Type B pancreatic cell (in vitro differentiated cells): ENCODE measurements around the gene GRAMD4. TPM values are rescaled to one million over a fixed set of nuclear protein-coding genes. Genes with fewer than 3 reads are reported as not detected.

ENCODE experiments used
- DNase-seq: peaks from one replicate; pipeline ENCODE4 v3.0.0; 2021; ENCODE audit warnings: mixed read lengths; ENCODE audit not compliant: unreplicated experiment; ENCODE audit errors: extremely low spot score
- H3K27ac Mint-ChIP-seq: 2 replicates; pipeline ENCODE4 v1.8.0; 2021; ENCODE audit warnings: mild to moderate bottlenecking, mixed read lengths
- H3K27me3 Mint-ChIP-seq: 2 replicates; pipeline ENCODE4 v1.8.0; 2021; ENCODE audit warnings: mixed read lengths
- H3K36me3 Mint-ChIP-seq: 2 replicates; pipeline ENCODE4 v1.8.0; 2021; ENCODE audit warnings: mixed read lengths
- H3K4me1 Mint-ChIP-seq: one replicate; pipeline ENCODE4 v1.8.0; 2021; ENCODE audit warnings: mixed read lengths; ENCODE audit not compliant: unreplicated experiment
- H3K4me3 Mint-ChIP-seq: 2 replicates; pipeline ENCODE4 v1.8.0; 2021; ENCODE audit warnings: mild to moderate bottlenecking, mixed read lengths
- H3K9me3 Mint-ChIP-seq: 2 replicates; pipeline ENCODE4 v1.8.0; 2021; ENCODE audit warnings: mixed read lengths
- total RNA-seq: library from RNA; stranded (reverse); gene quantifications from 2 replicates; pipeline ENCODE4 v1.2.1, GENCODE V29; 2021; ENCODE audit warnings: low replicate concordance
- TF ChIP-seq, protein P1 (sequence below): fragments of 200-600 bp; sonication (generic); conservative IDR thresholded peaks from 2 replicates; pipeline ENCODE4 v1.5.0; 2021; ENCODE audit warnings: antibody characterized with exemption, mild to moderate bottlenecking

The GRAMD4 gene
- total RNA-seq, 1 donor from 2014 or later = 56.4 TPM

- TF ChIP-seq, protein P1, sequence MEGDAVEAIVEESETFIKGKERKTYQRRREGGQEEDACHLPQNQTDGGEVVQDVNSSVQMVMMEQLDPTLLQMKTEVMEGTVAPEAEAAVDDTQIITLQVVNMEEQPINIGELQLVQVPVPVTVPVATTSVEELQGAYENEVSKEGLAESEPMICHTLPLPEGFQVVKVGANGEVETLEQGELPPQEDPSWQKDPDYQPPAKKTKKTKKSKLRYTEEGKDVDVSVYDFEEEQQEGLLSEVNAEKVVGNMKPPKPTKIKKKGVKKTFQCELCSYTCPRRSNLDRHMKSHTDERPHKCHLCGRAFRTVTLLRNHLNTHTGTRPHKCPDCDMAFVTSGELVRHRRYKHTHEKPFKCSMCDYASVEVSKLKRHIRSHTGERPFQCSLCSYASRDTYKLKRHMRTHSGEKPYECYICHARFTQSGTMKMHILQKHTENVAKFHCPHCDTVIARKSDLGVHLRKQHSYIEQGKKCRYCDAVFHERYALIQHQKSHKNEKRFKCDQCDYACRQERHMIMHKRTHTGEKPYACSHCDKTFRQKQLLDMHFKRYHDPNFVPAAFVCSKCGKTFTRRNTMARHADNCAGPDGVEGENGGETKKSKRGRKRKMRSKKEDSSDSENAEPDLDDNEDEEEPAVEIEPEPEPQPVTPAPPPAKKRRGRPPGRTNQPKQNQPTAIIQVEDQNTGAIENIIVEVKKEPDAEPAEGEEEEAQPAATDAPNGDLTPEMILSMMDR = no peak
- no peak for DNase-seq
- Mint-ChIP-seq H3K27me3 (no peaks in the 10 kb centered on the region), H3K9me3 (no peaks in the 10 kb centered on the region), H3K4me1 (peaks cover 3% of the 10 kb centered on the region), H3K27ac (no peak overlapping the region), H3K36me3 (peaks cover 42% of the 10 kb centered on the region), H3K4me3 (no peak overlapping the region)
These were observed 87.8 kb downstream of the GRAMD4 start for GRCh38 chr22:46707827-46708570.

- no peak overlapping the region for H3K27ac Mint-ChIP-seq
- DNase-seq = no peak
- H3K36me3 Mint-ChIP-seq = peaks cover 47% of the 10 kb centered on the region
- TF ChIP-seq, protein P1 = no peak
- H3K4me1 Mint-ChIP-seq = peaks cover 3% of the 10 kb centered on the region
- H3K27me3 Mint-ChIP-seq = no peaks in the 10 kb centered on the region
- H3K9me3 Mint-ChIP-seq = no peaks in the 10 kb centered on the region
- H3K4me3 Mint-ChIP-seq = no peak overlapping the region
These were observed 88.7 kb downstream of the GRAMD4 start for GRCh38 chr22:46708766-46709330.

GRCh38 chr22:46710806-46711205 lies 90.6 kb downstream of the GRAMD4 start:
- Mint-ChIP-seq H3K36me3 (peaks cover 48% of the 10 kb centered on the region), H3K27ac (no peak overlapping the region)
- TF ChIP-seq, protein P1 = no peak

DNA sequence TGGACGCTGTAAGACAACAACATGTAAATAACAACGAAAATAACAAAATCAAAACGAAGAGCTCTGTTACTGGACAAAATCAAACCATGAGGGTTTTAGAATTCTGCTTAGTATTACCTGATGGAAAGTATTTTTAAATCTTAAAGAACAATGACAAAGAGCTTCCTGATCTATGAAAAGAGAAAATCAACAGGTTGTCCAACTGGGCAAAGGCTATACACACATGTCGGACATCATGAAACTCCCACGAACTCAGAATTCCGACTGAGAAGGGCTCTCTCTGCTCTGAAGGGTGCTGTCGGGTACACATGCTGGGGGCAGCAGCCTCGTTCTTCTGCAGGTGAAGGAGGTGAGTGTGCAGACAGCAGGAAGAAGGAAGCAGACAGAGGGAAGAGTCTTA lies 92.1 kb downstream of the GRAMD4 start:
- TF ChIP-seq, protein P1 = no peak
- Mint-ChIP-seq H3K36me3 (peaks cover 37% of the 10 kb centered on the region), H3K27me3 (no peaks in the 10 kb centered on the region), H3K4me1 (no peaks in the 10 kb centered on the region), H3K4me3 (no peak overlapping the region), H3K9me3 (no peaks in the 10 kb centered on the region), H3K27ac (no peak overlapping the region)
- DNase-seq = no peak

More at GRCh38 chr22:46710806-46711205, 90.6 kb downstream of the GRAMD4 start:
- H3K4me1 Mint-ChIP-seq = peaks cover 3% of the 10 kb centered on the region
- H3K4me3 Mint-ChIP-seq = no peak overlapping the region
- no peaks in the 10 kb centered on the region for H3K9me3 Mint-ChIP-seq
- H3K27me3 Mint-ChIP-seq = no peaks in the 10 kb centered on the region
- DNase-seq = no peak

- no peaks in the 10 kb centered on the region for H3K4me1 Mint-ChIP-seq
- H3K9me3 Mint-ChIP-seq = no peaks in the 10 kb centered on the region
- H3K4me3 Mint-ChIP-seq = no peak overlapping the region
- no peak overlapping the region for H3K27ac Mint-ChIP-seq
- TF ChIP-seq, protein P1 = no peak
- H3K27me3 Mint-ChIP-seq = no peaks in the 10 kb centered on the region
- peaks cover 37% of the 10 kb centered on the region for H3K36me3 Mint-ChIP-seq
- no peak for DNase-seq
These were observed 94.4 kb downstream of the GRAMD4 start for GRCh38 chr22:46714550-46714949.
